CD4-positive, alpha-beta T cell treated with Interleukin-1 beta for 1 hour (primary cell): ENCODE data around the gene SPTB.

ENCODE experiments used
- DNase-seq, 2 donors: peaks; one replicate each; pipeline ENCODE4 v3.0.0-alpha.2; 2020 to 2022

SPTB gene

GRCh38 chr14:64723691-64724577 is 155.8 kb downstream of the SPTB start:
- peak in 1 of 2 donors; percentile 34 for DNase-seq

DNA sequence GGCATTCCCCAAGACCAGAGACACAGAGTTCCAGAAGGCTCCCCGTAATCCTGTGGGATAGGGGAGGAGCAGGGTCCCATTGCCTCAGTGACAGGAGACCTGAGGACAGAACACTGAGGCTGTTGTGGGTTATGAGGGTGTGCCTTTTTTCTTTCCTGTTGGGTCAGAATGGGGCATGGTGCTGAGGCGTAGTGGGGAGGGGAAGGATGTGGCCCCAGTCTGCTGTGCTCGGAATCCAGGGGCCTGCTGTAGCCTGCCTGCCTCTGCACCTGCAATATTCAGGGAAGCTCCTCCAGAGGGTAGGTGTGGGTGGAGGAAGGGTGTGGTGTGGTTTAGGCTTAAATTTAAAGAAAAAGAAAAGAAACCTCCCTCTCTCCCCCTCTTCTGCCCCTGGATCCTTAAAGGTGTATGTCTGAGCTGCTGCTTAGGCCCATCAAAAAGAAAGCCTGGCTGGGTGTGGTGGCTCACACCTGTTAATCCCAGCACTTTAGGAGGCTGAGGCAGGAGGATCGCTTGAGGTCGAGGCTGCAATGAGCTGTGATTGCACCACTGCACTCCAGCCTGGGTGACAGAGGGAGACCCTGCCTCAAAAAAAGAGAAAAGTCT is 156.8 kb downstream of the SPTB start:
- peak; percentile 27 to 54 for DNase-seq

GRCh38 chr14:64721899-64722298 is 157.8 kb downstream of the SPTB start:
- DNase-seq, result no peak

DNA sequence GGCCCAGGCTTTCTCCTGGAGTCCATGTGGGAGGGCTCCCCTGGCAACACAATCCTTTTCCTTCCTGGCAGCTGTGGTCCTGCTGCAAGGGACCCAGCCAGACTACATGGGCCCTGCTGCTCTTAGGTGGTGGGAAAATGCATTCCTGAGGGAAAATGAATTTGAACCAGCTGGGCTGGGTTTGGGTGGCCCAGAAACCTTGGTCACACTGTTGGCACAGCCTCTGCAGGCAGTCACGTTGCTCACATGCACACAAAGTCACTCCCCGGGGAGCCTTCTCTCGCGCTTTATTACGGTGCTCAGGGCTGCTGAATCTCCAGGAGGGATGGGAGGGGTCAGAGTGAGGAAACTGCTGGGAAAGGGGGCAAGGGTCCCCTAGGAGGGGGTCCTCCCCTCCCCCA is 158.3 kb downstream of the SPTB start:
- DNase-seq, result no peak

DNA sequence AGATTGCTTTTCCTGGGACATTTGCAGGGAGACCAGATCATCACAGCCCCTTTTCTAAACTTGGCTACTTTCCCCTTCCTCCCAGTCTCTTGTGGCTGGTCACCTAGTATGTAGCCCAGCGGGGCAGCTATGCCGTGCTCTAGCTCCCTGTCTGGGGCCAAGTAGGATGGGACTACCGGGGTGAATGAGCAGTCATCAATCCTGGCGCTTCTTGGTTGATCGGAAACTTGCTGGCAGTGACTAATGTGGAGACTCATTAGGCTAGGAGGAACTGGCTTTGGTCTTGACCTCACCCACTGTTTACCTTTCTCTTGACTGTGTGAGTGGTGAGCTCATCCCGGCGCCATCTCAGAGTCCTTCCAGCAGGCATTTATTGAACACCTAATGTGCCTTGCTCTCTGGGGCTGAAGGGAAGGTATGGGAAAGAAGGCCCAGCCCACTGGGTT is 159.6 kb downstream of the SPTB start:
- DNase-seq, result no peak

GRCh38 chr14:64719601-64720000 is 160.1 kb downstream of the SPTB start:
- no peak for DNase-seq

DNA sequence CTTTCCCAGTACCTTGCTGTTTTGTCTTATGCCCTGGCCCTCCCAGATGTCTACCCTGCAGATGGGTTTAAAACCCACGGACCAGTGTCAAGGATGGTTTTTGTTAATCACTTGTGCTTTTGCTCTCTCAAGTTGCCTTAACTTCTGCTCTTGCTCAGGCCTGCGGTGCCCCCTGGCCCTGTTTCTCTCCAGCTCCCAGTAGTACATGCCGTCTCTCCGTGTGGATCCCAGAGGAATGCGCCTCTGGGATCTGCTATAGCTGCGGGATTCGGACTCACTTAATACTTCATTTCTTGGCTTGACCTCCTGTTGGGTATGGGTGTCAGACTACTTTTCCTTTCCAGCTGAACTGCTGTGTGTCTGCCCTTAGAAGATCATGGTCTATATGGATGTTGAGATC is 160.9 kb downstream of the SPTB start:
- no peak for DNase-seq

GRCh38 chr14:64717870-64718269 is 161.8 kb downstream of the SPTB start:
- DNase-seq, result no peak

DNA sequence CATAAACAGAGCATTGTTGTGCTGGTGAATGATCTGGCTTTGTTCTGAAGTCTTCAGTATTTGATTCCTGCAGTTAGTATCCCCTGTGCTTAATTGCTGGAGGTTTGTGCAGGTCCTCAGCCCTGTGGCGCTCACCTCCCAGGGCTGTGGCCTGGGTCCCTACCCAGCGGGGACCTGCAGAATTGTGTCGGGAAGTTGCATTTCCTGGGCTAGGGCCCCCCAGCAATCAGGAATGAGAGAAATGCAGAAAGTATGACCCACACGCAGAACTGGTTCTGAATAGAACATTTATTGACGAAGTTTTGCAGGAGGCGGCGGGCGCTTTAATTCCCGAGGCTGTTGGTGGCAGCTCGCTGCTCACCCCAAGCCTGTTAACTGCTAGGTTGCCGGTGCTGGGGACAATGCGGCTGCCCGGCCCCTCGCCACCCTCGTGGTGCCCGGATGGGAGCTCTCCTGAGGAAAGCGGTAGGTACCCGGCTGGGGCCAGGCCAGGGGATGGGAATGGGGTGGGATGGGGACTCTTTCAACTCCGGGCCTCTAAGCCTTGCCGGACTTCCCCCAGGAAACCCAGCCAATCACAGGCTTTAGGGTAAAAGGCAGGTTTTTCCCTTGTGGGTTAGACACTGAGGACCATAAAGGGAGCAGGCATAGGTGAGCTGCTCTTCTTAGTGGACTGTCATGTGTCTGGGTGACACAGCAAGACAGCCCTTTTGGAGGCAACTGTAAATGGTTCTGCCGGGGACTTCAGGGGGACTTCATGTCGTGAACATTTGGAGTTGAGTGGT is 163.9 kb downstream of the SPTB start:
- no peak for DNase-seq

DNA sequence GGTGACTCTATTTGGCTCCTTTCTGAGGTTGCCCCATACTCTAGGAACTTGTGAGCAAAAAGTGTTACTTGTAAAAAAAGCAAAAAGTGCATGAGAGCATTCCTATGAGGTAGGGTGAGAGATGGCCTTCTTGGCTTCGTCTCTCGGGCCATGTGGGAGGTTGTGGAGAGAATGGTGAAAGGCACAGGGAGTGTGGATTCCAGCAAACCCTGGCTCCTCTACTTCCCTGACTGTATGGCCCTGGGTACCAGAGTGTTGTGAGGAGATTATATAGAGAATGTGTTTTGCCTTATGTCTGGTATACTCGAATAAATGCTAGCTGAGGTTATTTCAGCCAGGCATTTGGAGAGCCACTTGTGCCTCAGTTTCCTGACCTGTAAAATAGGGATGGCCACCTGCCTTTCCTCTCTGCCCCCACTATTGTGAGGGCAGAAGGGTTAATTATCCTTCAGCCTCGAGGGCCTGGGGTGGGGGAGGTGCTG is 164.5 kb downstream of the SPTB start:
- no peak for DNase-seq

- no peak for DNase-seq
Measured at GRCh38 chr14:64714432-64715025, 165.2 kb downstream of the SPTB start.

DNA sequence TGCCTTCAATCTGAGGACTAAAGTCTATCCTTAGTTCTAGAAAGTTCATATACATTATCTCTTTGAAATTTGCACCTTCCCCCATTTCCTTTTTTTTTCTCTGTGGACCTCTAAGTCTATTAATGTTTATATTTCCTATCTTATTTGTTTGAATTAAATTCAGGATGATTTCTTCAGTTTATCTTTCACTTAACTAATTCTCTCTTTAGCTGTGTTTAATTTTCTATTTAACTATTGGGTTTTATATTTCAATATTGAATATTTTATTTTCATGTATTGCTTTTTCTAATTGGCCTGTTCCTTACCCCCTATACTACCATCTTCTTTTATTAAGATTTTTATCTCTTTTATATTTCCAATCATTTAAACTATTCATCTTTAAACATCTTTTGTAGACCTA is 166.0 kb downstream of the SPTB start:
- DNase-seq, result no peak

GRCh38 chr14:64711039-64711438 is 168.7 kb downstream of the SPTB start:
- no peak for DNase-seq

DNA sequence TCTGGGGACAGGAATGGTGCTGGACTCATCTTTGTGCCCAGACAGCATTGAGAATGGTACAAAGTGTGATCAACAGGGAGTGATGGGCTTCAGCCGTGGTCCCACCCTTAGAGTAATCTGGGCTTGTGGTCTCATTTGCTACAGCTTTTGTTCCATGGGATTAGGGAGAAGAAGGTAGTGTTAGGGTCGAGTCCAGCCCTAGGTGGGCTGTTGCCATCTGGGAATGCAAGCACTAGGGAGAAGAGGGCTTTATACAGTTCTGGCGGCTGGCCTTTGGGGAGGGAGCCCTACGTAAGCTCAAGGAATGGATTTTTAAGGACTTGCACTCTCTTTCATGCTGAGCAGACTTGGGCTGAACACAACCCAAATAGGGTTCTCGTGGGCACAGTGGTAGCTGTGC is 170.6 kb downstream of the SPTB start:
- no peak for DNase-seq

- peak; percentile 58 to 59 for DNase-seq
Measured at GRCh38 chr14:64708148-64709004, 171.3 kb downstream of the SPTB start.

DNA sequence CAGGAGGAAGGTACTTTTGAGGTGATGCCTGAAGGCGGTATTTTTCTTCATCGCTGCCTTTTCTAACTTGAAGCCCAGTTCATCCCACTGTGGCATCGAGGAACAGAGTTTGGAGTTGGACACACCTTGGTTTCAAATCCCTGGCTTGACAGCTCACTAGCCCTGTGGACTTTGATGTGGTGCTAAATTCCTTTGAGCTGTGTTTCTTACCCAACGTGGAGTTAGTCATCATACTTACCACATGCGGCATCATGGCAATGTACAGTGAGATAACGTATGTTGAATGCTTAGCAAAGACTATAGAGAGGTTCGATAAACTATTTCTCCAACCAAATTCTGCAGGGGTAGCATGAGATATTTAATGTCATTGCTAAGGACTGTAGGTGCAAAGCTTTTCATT is 172.0 kb downstream of the SPTB start:
- peak in 1 of 2 donors; percentile 32 for DNase-seq

DNA sequence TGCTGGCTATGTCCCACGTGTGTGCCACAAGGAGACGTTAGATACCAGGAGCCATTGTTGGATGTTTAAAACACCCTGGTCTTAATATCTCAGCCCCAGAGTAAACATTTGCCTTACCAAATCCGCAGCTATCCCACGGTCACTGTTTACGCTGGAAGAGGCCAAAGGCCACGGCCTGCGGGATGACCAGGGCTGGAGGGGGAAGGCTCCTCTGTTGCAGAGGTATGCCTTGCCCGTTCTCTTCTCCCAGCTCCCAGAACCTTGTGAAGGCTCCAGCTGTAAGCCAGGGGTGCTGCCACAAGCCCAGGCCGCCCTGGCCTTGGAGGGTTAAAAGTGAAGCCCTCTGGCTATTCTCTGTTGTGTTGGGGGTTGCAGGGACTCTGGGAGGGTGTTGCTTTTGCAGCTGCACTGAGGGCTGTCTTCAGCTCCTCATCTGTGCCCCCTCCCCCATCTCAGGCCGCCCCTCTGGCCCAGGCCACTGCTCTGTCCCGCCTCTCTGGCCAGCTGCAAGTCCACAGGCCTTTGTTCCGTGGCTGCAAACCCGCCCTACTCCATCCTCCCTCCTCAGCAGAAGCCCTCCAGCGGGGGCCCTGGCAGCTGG is 173.0 kb downstream of the SPTB start:
- no peak for DNase-seq

DNA sequence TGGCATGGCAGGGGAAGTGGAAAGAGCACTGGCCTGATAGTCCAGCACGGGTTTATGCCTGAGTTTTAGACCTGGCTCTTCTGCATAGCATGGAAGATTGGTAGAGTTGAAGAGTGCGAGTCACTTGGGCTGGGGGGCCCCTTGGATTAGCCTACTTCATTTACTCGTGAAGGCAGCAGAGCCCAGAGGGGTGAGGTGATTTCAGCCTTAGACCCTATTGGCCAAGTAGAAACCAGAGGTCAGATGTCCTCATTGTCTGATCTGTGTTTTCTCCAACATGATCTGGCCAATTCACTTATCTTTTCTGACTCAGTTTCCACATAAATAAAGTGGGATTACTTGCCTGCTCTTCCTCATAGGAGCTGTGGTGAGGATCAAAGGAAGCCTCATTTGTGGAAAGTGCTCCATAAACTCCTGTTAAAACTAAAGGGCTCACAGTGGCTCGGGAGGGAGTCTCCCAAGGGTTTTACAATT is 173.6 kb downstream of the SPTB start:
- DNase-seq, result no peak

- peak in 1 of 2 donors; percentile 34 for DNase-seq
Measured at GRCh38 chr14:64705381-64706118, 174.2 kb downstream of the SPTB start.

GRCh38 chr14:64704743-64705380 is 174.8 kb downstream of the SPTB start:
- DNase-seq, result no peak
